Dermis blood vessel endothelial cell (primary cell): ENCODE data around the gene OR5AU1. TPM values are rescaled to one million over a fixed set of nuclear protein-coding genes. Genes with fewer than 3 reads are reported as not detected.
"Not testable (repeated sequence)": the region's sequence is repeated elsewhere in the genome, so short reads cannot be mapped to it uniquely, and the experiment has no call there.

Experiments
- DNase-seq: peaks from one replicate; pipeline ENCODE4 v3.0.0; 2010
- total RNA-seq: library from RNA; depleted of rRNA; stranded (reverse); fragments of >200 nt; gene quantifications from 2 replicates; pipeline ENCODE4 v1.2.3, GENCODE V29; 2014

Gene OR5AU1
- total RNA-seq, 1 donor from 2014 or later: not detected

DNA sequence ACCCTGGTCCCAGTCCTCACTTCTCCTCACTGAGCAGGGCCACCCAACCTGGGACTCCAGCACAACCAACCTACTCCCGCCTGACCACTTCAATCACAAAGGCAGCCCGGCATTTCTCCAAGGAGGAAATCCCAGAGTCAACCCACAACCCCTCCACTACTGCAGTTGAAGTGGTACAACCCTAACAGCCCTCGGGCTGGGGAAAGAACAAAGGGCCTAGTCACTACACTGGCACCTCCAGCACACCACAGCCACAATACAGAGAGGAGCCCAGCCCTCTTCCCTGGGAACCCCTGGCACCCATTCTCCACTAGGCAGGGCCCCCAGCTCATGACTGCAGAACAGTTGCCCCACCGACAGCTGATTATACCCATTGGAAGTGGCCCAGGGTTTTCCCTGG is 13.7 kb upstream of the OR5AU1 start:
- no peak for DNase-seq

DNA sequence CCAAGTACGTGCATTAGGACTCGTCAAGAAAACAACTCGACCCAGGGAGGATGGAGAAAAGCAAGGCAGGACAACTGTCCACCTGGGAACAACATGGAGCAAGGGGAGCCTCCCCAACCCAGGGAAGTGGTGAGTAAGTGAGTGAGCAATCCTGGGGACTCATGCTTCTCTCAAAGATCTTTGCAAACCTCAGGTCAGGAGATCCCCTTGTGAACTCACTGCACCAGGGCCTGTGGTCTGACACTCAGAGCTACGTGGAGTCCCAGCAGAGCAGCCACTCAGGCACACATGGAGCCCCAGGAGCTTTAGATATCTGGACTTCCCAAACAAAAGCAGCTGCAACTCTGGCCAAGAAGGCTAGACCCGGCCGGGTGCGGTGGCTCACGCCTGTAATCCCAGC is 12.2 kb upstream of the OR5AU1 start:
- DNase-seq: no peak

DNA sequence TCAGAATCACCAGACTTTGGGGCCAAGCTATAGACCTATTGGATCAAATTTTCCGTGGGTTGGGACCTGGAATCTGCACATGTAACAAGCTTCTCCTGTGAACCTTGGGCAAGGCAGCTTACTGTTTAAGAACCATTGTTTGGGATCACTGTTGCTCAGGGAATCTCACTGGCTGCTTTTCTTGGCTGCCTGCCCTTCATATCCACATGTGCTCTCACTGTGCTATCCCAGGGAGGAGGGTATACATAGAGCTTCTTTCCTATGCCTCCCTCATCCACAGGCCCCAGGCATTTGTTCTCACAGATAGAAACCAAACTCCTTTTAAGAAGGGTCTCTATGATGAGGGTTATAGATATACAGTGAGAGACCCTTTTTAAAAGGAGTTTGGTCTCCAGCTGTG is 9.8 kb upstream of the OR5AU1 start:
- DNase-seq: not testable (repeated sequence)

DNA sequence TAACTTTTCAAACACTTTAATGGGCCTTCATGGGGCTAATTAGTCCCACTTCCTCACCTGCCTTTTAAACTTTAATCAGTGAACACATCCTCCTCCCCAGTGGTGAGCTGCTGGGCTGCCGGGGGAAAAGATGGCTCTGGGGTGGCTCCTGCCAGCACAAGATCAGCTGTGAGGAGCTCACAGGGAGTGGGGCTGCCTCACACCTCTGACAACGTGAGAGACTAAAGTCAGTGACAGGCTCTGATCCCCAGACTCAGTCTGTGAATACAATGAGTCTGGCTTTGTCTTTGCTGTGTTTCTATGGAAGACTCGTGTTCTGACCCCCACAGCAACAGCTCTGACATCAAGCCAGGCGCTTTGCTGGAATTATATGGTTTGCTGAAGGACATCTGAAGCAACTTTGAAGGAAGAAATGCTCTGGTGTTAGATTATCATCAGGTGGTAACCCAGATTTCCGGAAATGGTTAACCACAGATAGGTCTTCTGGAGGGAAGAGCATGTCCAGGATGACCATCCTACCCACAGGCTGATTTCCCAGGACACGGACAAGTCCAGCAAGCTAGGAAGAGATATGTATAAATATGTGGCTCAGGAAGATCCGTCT is 9.2 kb upstream of the OR5AU1 start:
- DNase-seq: not testable (repeated sequence)

DNA sequence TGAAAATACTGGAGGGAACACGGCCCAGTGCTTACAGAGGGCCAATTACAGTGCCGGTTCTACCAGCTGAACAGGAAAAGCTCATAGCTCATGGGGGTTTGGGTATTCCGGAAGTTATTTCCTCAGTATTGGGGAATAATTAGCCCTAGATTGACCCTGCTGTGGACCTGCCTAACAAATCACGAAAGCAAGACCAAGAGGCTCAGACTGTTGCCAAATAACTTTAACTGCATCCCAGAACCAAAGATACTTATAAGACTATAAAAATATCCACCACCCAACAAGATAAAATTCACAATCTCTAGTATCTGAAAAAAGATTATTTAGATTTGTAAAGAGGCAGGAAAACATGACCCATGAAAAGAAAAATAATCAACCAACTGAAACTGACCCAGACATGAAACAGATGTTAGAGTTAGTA is 8.0 kb upstream of the OR5AU1 start:
- DNase-seq: no peak

DNA sequence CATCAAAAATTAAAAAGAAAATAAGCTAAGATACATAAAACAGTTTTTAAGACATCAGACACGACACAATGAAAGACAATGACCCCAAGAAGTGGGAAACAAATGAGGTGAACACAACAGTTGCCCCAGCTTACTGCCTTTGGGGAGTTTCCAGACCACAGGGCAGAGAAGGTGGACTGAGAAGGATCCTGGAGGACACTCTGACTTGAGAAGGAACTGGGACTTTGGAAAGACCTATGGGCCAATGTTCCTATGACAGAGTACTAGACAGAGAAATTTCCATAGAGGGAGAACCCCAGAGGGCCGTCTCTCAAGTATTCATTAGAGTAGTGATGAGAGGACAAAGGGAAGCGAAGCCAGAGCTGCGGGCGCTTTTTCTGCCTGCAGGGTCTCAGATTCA is 6.2 kb upstream of the OR5AU1 start:
- DNase-seq: no peak

DNA sequence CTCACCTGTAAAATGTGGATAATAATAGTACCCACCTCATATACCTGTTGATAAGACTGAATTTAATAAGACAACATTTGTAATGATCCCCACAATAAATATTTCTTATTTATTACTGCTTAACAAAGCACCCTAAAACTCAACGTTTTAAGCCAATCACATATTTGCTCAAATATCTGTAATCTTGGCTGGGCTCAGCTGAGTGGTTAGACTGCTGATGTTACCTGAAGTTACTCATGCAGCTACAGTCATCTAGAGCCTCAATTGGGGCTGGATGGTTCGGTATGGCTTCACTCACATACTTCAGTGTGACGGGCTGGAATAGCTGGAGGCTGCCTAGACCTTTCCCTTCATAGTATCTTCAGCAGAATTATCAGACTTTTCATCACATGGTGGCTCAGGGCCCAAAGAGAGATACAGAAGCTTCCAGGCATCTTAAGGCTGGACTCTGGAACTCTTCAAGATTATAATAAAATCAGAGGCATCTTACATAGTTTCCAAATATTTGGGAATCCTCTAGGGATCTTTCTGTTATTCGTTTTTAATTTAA is 4.3 kb upstream of the OR5AU1 start:
- DNase-seq: no peak

DNA sequence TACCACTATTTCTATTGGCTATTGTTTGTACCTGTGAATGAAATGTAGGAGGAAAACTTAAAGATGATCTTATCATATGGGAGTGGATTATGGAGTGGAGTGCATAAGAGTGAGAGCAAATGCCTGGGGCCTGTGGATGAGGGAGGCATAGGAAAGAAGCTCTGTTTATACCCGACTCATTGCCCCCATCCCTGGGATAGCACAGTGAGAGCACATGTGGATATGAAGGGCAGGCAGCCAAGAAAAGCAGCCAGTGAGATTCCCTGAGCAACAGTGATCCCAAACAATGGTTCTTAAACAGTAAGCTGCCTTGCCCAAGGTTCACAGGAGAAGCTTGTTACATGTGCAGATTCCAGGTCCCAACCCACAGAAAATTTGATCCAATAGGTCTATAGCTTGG is 2.3 kb upstream of the OR5AU1 start:
- not testable (repeated sequence) for DNase-seq

DNA sequence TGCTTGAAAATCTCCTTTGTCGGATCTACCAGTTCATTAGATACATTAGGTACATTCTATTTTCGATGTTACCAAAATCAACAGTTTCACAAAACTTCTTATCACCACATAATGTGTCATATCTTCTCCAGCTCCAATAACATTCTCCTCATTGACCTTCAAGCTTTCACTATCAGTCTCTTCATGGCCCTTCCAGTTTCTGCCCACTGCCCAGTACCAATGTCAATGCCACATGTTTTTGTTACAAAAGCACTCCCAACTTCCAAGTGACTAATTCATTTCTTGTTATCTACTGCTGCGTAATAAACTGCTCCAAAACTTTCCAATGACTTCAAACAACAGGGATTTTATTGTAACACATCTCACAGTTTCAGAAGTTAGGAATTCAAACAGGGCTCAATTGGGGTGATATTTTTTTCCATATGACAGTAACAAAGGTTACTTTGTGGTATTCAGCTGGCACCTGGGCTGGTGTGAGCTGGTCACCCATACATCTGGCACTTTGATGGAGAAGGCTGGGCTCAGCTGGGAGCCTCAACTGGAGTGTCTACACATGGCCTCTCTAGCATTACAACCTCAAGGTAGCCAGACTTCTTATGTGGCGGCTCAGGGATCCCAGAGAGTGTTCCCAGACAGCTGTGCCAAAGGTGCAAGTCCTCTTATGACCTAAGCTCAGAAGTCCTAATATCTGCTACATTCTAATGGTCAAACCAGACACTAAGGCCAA is 6.1 kb downstream of the OR5AU1 start:
- DNase-seq: no peak

DNA sequence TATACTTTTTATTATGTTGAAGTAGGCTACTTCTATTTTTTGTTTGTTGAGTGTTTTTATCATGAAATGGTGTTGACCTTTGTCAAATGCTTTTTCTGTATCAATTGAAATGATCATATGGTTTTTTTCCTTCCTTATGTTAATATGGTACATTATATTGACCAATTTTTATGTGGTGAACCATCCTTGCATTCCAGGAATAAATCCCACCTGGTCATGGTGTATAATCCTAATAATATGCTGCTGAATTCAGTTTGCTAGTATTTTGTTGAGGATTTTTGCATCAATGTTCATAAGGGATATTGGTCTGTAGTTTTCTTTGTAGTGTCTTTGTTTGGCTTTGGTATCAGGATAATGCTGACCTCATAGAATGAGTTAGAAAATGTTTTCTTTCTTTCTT is 10.4 kb downstream of the OR5AU1 start:
- no peak for DNase-seq

DNA sequence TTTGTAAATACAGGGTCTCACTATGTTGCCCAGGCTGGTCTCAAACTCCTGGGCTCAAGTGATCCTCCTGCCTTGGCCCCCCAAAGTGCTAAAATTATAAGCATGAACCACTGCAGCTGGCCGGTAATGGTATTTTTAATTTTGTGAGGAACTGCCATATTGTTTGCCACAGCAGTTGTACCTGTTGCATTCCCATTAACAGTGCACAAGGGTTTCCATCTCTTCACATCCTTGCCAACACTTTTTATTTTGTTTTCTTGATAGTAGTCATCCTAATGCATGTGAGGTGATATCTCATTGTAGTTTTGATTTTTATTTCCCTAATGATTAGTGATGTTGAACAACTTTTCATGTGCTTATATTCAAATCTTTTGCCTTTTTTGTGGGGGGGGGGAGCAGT is 13.5 kb downstream of the OR5AU1 start:
- DNase-seq: no peak

DNA sequence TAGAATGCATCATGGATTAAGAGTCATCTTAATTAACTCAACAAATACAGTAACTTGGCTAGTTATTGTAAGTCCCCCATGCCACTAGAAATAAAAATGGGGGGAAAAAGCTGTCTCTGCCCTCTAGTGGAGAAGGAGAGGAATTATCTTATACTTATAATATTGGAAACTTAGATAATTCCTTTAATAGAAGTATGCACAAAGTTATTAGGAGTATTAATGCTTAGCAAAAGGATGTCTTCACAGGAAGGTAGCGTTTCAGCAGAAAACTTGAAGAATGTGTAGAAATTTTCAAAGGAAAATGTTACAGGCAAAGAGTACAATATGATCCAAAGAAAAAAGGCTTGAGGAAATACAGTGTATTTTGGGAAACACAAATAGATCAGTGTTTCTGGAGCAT is 19.8 kb downstream of the OR5AU1 start:
- DNase-seq: peak; percentile 15

DNA sequence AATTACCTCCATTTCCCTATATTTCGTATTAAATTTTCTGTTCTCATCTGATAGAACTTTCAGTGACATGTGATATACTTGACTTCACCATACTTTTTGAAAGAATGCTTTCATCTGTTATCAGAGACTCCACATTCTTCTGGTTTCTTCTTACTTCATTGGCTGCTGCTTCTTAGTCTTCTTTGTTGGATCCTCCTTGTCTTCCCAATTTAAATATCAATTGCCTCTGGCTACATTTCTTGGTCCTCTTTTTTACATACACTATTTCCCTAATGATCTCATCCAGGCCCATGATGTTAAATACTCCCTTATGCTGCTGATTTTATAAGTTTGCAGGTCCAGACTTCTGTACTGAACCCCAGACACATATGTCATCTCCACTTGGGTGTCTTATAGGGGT is 22.0 kb downstream of the OR5AU1 start:
- no peak for DNase-seq

DNA sequence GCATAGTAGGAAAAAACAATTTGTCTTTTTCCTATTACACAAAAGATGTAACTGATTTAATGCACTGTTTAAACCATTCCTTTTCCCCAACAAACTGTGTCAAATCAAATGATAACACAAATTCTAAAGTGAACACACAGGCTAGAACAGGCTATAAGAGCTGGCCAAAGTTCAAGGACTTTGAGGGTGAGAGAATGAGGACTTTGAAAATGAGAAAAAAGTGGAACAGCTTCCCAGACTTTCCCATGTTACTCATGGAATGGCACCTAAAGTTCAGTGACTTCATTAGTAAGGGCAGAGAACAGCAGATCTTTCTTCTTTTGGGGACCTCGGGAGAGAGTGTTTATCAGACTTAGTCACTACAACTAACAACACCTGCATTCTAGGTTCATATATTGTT is 32.4 kb downstream of the OR5AU1 start:
- DNase-seq: no peak

DNA sequence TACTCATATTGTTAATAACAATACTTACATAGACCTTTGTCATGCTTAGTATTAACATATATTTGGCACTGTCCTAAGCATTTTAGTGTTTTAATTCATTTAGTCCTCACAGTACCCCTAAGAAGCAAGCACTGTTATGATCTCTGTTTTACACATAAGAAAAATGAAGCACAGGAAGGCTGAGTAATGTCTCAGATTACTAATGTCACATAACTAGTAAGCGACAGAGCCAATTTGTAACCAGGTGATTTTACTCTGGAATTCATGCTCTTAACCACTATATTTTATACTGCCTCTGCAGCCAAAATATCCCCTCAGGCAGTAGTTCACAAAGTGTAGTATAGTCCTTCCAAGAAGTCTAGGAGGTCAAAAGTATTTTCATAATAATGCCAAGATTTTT is 34.7 kb downstream of the OR5AU1 start:
- DNase-seq: no peak

DNA sequence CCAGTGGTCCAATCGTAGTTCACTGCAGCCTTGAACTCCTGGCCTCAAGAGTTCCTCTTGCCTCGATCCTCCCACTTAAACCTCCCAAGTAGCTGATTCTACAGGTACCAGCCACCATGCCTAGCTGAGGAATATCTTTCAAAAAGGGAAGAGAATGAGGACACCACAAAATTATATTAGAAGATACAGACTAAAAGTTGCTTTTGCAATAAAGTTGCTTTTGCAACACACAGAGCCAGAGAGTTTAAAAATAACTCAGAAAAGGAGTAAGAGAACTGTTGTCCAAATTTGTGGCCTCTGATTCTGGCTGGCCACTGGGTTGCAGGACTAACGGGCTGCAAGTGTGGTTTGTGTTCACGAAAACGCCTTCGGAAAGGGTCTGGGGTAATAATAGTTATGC is 35.2 kb downstream of the OR5AU1 start:
- no peak for DNase-seq

DNA sequence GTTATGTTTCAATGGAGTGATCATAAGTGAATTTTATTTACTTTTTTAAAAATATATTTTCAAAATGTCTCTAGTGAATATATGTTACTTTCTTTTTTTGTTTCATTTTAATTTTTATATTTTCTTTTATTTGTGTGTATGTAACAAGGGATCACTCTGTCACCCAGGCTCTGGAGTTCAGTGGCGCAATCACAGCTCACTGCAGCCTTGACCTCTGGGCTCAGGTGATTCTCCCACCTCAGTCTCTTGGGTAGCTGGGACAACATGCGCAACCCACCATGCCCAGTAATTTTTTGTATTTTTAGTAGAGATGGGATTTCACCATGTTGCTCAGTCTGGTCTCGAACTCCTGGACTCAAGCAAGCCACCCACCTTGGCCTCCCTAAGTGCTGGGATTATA is 36.9 kb downstream of the OR5AU1 start:
- DNase-seq: no peak

DNA sequence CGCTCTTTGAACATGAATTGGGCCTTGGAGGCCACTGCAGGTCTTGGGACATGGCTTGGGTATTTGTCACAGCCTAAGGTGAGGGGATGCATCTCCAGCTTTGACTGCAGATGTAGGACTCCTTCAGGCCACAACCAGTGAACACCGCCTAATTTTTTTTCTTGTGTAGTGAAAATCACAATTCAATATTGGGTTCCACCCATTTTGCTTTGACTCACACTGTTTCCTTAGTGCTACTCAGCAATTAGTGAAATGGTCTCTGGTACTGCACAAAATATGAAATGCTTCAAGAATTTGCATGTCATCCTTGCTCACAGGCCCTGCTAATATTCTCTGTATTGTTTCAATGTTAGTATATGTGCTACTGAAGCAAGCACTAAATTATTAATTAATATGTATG is 42.5 kb downstream of the OR5AU1 start:
- no peak for DNase-seq

DNA sequence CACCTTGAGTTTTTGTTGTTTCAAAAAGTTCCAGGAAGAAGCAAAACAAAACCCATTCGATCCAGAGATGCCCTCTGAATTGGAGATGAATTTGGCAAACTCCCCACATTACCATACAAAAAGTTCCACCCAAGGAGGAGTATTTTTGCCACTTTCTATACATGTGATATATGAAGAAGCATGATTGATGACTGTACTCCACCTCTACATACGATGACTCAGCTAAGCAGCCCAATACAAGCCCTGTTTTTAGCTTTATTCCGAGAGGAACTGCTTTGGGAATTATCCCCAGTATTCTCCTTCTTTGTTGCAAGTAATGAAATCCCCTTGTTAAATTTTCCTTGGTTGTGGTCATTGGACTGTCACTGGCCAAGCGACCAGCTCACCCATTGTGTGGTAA is 43.6 kb downstream of the OR5AU1 start:
- no peak for DNase-seq

DNA sequence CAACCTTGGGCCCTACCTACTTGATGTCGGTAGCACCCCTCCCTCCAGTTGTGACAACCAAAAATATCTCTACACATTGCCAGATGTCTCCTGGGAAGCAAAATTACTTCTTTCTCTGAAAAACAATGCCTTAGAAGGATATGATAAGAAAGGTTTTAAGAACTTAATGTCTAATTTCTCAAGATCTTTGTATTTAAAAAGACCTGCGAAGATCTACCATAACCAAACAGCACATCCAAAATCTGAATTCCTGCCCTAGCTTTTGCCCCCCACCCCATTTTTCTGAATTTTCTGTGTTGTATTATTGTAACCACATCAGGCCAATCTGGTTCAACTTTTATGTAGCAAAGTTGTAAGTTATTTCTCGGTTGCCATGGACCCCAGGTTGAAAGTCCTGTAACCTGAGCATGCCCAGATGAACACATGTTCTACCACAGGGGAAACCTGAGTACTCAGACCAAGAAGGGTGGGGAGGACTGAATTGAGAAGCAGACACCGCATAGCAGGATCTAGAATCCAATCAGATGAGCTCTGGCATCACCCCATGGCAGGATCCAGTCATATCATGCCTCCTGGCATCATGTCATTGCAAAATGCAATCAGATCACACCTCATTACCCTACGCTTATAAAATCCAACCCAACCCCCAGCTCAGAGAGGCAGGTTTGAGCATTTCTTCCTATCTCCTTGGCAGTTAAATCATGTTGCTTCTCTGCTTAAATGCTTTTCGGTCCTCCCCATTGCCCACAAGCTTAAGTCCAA is 46.3 kb downstream of the OR5AU1 start:
- DNase-seq: no peak

DNA sequence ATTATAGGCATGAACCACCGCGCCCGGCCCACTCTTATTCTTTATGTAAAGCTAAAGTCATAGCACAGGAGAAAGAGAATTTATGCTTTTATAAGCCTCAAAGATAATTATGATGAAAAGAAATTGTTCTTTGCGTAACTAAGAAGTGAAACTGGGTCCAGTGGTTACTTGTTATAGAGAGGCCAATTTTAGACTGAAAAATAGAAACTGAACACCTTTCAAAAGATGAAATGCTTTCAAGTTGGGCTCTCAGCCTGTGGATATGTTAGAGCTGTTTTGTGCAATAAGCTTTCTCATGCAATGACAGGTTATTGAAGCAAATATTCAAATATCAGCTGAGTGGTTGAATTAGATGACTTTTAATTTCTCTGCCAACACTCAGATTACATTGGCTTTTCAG is 47.1 kb downstream of the OR5AU1 start:
- DNase-seq: no peak

DNA sequence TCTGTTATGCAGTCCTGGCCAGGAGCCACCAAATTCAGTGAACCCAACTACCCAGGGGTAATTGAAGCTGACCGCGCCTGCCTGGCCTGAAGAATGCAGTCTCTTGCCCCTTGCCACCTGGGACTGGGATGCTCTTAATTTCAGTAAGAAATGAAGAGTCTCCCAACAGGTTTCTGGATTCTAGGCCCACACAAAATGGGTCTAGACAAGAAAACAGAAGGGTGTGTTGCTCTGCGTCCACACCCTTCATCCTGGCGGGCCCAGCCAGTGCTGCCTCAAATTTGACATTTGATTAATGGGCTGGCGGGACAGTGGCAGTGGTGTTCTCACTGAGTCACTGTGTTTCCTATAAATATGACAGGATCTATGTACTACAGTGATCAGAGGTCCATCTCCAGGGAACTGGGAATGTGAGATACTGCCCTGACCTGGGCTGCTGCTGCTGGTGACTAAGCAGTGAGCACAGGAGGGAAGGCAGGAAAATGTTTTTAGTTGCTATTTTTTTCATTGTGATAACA is 48.5 kb downstream of the OR5AU1 start:
- no peak for DNase-seq

DNA sequence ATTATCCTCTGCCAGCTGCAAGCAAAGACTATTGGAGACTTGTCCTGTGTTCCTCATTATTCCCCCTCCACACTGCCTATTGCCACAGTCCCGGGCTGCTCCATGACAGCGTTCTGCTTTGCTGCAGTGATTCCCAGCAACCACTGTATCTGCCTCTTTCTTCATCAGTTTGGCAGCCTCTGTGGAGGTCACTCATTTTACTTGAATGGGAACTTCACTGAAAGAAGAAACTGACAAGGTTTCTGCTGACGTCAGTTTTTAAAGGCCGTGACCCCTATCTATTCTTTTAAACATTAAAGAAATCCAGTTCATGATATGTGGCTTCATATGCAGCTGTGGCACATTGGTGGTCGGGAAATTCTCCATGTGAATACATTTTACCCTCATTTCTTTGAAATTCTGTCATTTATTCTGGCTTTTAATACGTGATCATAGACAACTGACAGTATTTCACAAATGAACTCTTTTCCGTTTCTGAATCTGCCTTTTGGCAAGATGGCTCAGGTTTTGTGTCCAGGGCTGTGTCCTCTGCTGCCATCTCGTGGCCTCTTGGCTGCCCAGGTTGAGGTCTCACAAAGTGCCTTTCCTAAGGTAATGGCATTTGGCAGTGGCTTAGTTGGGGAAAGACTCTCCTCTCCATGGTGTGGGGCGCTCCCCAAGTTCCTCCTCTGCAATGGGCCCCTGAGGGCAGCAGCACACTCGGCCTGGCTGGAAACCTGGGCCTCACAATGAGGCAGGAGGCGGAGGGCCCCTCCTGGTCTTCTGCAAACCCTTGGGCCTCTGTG is 49.2 kb downstream of the OR5AU1 start:
- DNase-seq: peak; percentile 88
